Stimulated activated CD8-positive, alpha-beta memory T cell treated with anti-CD3 and anti-CD28 coated beads, Interleukin-12 subunit alpha, Interleukin-12 subunit beta, amount 100 ng/mL, for 24 hours (primary cell): ENCODE measurements around the gene DENND1B.
"Not testable (repeated sequence)": the region's sequence is repeated elsewhere in the genome, so short reads cannot be mapped to it uniquely, and the experiment has no call there.

ENCODE experiments used
- DNase-seq: peaks from one replicate; pipeline ENCODE4 v3.0.0-alpha.2; 2020; ENCODE audit errors: extremely low read depth

The DENND1B gene

GRCh38 chr1:197782722-197783360 lies 7.6 kb upstream of the DENND1B start:
- DNase-seq, result no peak

GRCh38 chr1:197781968-197782721 lies 6.9 kb upstream of the DENND1B start:
- DNase-seq, result no peak

- DNase-seq, result no peak
Measured at GRCh38 chr1:197779921-197780320, 4.6 kb upstream of the DENND1B start.

- no peak for DNase-seq
Measured at GRCh38 chr1:197778366-197778945, 3.2 kb upstream of the DENND1B start.

- no peak for DNase-seq
Measured at GRCh38 chr1:197776351-197777105, 1.2 kb upstream of the DENND1B start.

GRCh38 chr1:197774466-197775281 lies 606 bp downstream of the DENND1B start:
- DNase-seq, result peak; percentile 19

GRCh38 chr1:197773856-197774255 lies 1.4 kb downstream of the DENND1B start:
- no peak for DNase-seq

- DNase-seq, result no peak
Measured at GRCh38 chr1:197771904-197772556, 3.2 kb downstream of the DENND1B start.

- no peak for DNase-seq
Measured at GRCh38 chr1:197771386-197771785, 3.9 kb downstream of the DENND1B start.

- DNase-seq, result no peak
Measured at GRCh38 chr1:197770243-197770642, 5.0 kb downstream of the DENND1B start.

- no peak for DNase-seq
Measured at GRCh38 chr1:197769287-197769686, 6.0 kb downstream of the DENND1B start.

GRCh38 chr1:197768014-197768805 lies 7.1 kb downstream of the DENND1B start:
- no peak for DNase-seq

GRCh38 chr1:197763769-197764168 lies 11.5 kb downstream of the DENND1B start:
- no peak for DNase-seq

GRCh38 chr1:197763307-197763706 lies 12.0 kb downstream of the DENND1B start:
- no peak for DNase-seq

GRCh38 chr1:197761654-197762053 lies 13.6 kb downstream of the DENND1B start:
- no peak for DNase-seq

GRCh38 chr1:197755553-197755952 lies 19.7 kb downstream of the DENND1B start:
- not testable (repeated sequence) for DNase-seq

GRCh38 chr1:197752652-197753164 lies 22.6 kb downstream of the DENND1B start:
- not testable (repeated sequence) for DNase-seq

- DNase-seq, result no peak
Measured at GRCh38 chr1:197750366-197750765, 24.9 kb downstream of the DENND1B start.

- DNase-seq, result no peak
Measured at GRCh38 chr1:197745911-197746310, 29.4 kb downstream of the DENND1B start.

GRCh38 chr1:197744979-197745378 lies 30.3 kb downstream of the DENND1B start:
- DNase-seq, result no peak
